Neural progenitor cell (in vitro differentiated cells): Measurements from ENCODE around the gene CHST3. TPM values are rescaled to one million over a fixed set of nuclear protein-coding genes. Genes with fewer than 3 reads are reported as not detected.

Source experiments
- DNase-seq: peaks from one replicate; pipeline ENCODE4 v3.0.0-alpha.2; 2016; ENCODE audit warnings: low spot score
- H2AFZ ChIP-seq: fragments of 200-600 bp; sonication (generic); replicated peaks from 2 replicates; pipeline ENCODE4 v1.6.1; 2016; ENCODE audit warnings: antibody characterized with exemption
- H3F3A ChIP-seq: fragments of 200-600 bp; sonication (generic); 2 replicates; pipeline ENCODE4 v1.6.1; 2016; ENCODE audit warnings: antibody characterized with exemption, low read depth
- H3K27ac ChIP-seq: fragments of 200-600 bp; sonication (generic); 2 replicates; pipeline ENCODE4 v1.5.1; 2016; ENCODE audit warnings: mild to moderate bottlenecking
- H3K27me3 ChIP-seq: fragments of 200-600 bp; sonication (generic); 2 replicates; pipeline ENCODE4 v1.6.1; 2016; ENCODE audit warnings: mild to moderate bottlenecking, moderate library complexity
- H3K36me3 ChIP-seq: fragments of 200-600 bp; sonication (generic); 2 replicates; pipeline ENCODE4 v1.5.1; 2016
- H3K4me1 ChIP-seq: fragments of 200-600 bp; sonication (generic); 2 replicates; pipeline ENCODE4 v1.6.1; 2016; ENCODE audit warnings: mixed run types
- H3K4me2 ChIP-seq: fragments of 200-600 bp; sonication (generic); 2 replicates; pipeline ENCODE4 v1.6.1; 2016
- H3K4me3 ChIP-seq: fragments of 200-600 bp; sonication (generic); 2 replicates; pipeline ENCODE4 v1.5.1; 2016
- H3K79me2 ChIP-seq: fragments of 200-600 bp; sonication (generic); 2 replicates; pipeline ENCODE4 v1.6.1; 2016; ENCODE audit warnings: low read depth
- H3K9ac ChIP-seq: fragments of 200-600 bp; sonication (generic); 2 replicates; pipeline ENCODE4 v1.6.1; 2016
- H3K9me3 ChIP-seq: fragments of 200-600 bp; sonication (generic); 2 replicates; pipeline ENCODE4 v1.5.1; 2016; ENCODE audit warnings: low read depth
- H4K20me1 ChIP-seq: fragments of 200-600 bp; sonication (generic); 2 replicates; pipeline ENCODE4 v1.6.1; 2016; ENCODE audit warnings: low read depth
- H3K27ac Mint-ChIP-seq: 3 replicates; pipeline ENCODE4 v1.8.0; 2021; ENCODE audit warnings: mixed read lengths
- H3K27me3 Mint-ChIP-seq: 2 replicates; pipeline ENCODE4 v1.8.0; 2022; ENCODE audit warnings: low read depth, mild to moderate bottlenecking, inconsistent platforms, moderate library complexity, mixed read lengths; ENCODE audit not compliant: insufficient read depth
- H3K36me3 Mint-ChIP-seq: 3 replicates; pipeline ENCODE4 v1.8.0; 2021; ENCODE audit warnings: mixed read lengths
- H3K4me1 Mint-ChIP-seq: 3 replicates; pipeline ENCODE4 v1.8.0; 2021; ENCODE audit warnings: mixed read lengths
- H3K4me3 Mint-ChIP-seq: 3 replicates; pipeline ENCODE4 v1.8.0; 2021; ENCODE audit warnings: mild to moderate bottlenecking, moderate library complexity, mixed read lengths
- H3K9me3 Mint-ChIP-seq: 3 replicates; pipeline ENCODE4 v1.8.0; 2020; ENCODE audit warnings: mixed read lengths
- CTCF ChIP-seq: fragments of 200-600 bp; sonication (generic); IDR thresholded peaks from 2 replicates; pipeline ENCODE4 v1.5.1; 2017; ENCODE audit warnings: antibody characterized with exemption, mild to moderate bottlenecking
- EZH2 ChIP-seq: fragments of 200-600 bp; sonication (generic); IDR thresholded peaks from 2 replicates; pipeline ENCODE4 v1.6.1; 2017; ENCODE audit warnings: antibody characterized with exemption, mild to moderate bottlenecking, moderate library complexity
- EZH2phosphoT487 ChIP-seq: fragments of 200-600 bp; sonication (generic); IDR thresholded peaks from 2 replicates; pipeline ENCODE4 v1.6.1; 2017; ENCODE audit warnings: antibody characterized with exemption
- total RNA-seq: library from RNA; depleted of rRNA; stranded (reverse); fragments of >200 nt; gene quantifications from 2 replicates; pipeline ENCODE4 v1.2.3, GENCODE V29; 2015; ENCODE audit warnings: low replicate concordance

Gene CHST3
- total RNA-seq, 1 donor from 2014 or later: 9.1 TPM

DNA sequence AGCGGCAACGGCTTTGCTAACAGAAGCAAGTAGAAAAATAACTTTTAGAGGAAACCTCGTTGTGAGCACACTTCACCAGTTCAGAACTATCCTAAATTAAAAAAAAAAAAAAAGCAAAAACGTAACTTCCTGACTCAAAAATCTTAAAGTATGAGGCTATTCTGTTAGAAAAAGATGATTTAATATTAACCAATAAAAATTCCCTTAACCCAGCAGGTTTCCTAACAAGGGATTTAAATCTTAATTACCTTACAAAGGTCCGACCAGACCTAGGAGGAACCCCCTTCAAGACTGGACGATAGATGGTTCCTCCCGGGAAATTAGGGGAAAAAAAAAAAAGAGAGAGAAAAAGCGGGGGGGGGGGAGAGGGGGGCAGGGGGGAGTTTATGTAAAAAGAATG is 22.9 kb upstream of the CHST3 start:
- H3K9ac ChIP-seq: no peak overlapping the region
- H3K4me2 ChIP-seq: no peak overlapping the region
- Mint-ChIP-seq H3K4me1 (peaks cover 10% of the 10 kb centered on the region), H3K4me3 (no peak overlapping the region), H3K9me3 (peaks cover 50% of the 10 kb centered on the region), H3K36me3 (peaks cover 5% of the 10 kb centered on the region), H3K27me3 (peaks cover 18% of the 10 kb centered on the region), H3K27ac (no peak overlapping the region)
- no peak overlapping the region for H3K4me3 ChIP-seq
- H3K4me1 ChIP-seq: no peaks in the 10 kb centered on the region
- H3F3A ChIP-seq: peaks cover 9% of the 10 kb centered on the region
- H4K20me1 ChIP-seq: no peaks in the 10 kb centered on the region
- DNase-seq: no peak
- H3K36me3 ChIP-seq: no peaks in the 10 kb centered on the region
- no peak overlapping the region for H3K27ac ChIP-seq
- TF ChIP-seq CTCF (no peak), EZH2 (no peak), EZH2phosphoT487 (no peak)
- H3K27me3 ChIP-seq: no peaks in the 10 kb centered on the region
- H3K79me2 ChIP-seq: no peaks in the 10 kb centered on the region
- H3K9me3 ChIP-seq: peaks cover 8% of the 10 kb centered on the region
- H2AFZ ChIP-seq: no peak overlapping the region

- Histone ChIP-seq H2AFZ (no peak overlapping the region), H4K20me1 (no peaks in the 10 kb centered on the region), H3K4me2 (no peak overlapping the region), H3K27me3 (no peaks in the 10 kb centered on the region), H3K4me1 (no peaks in the 10 kb centered on the region), H3K9ac (no peak overlapping the region), H3K27ac (no peak overlapping the region), H3K36me3 (no peaks in the 10 kb centered on the region), H3F3A (no peaks in the 10 kb centered on the region), H3K79me2 (no peaks in the 10 kb centered on the region), H3K4me3 (no peak overlapping the region), H3K9me3 (peaks cover 16% of the 10 kb centered on the region)
- Mint-ChIP-seq H3K27me3 (peaks cover 8% of the 10 kb centered on the region), H3K27ac (no peak overlapping the region), H3K36me3 (peaks cover 5% of the 10 kb centered on the region), H3K9me3 (peaks cover 45% of the 10 kb centered on the region), H3K4me1 (no peaks in the 10 kb centered on the region), H3K4me3 (peak overlapping the region; percentile 28)
- TF ChIP-seq CTCF (no peak), EZH2 (no peak), EZH2phosphoT487 (no peak)
- no peak for DNase-seq
Observed at GRCh38 chr10:71945819-71946474, 18.2 kb upstream of the CHST3 start.

GRCh38 chr10:71946700-71947099 is 17.5 kb upstream of the CHST3 start:
- Histone ChIP-seq H3K9me3 (peaks cover 16% of the 10 kb centered on the region), H3K36me3 (no peaks in the 10 kb centered on the region), H3K9ac (no peak overlapping the region), H2AFZ (no peak overlapping the region), H3K4me2 (no peak overlapping the region), H4K20me1 (no peaks in the 10 kb centered on the region), H3K79me2 (no peaks in the 10 kb centered on the region), H3K27ac (no peak overlapping the region), H3K4me3 (no peak overlapping the region), H3F3A (no peaks in the 10 kb centered on the region), H3K4me1 (no peaks in the 10 kb centered on the region), H3K27me3 (no peaks in the 10 kb centered on the region)
- H3K4me1 Mint-ChIP-seq: no peaks in the 10 kb centered on the region
- peaks cover 8% of the 10 kb centered on the region for H3K27me3 Mint-ChIP-seq
- no peak overlapping the region for H3K27ac Mint-ChIP-seq
- peaks cover 45% of the 10 kb centered on the region for H3K9me3 Mint-ChIP-seq
- no peak for DNase-seq
- H3K36me3 Mint-ChIP-seq: peaks cover 5% of the 10 kb centered on the region
- TF ChIP-seq EZH2 (no peak), CTCF (no peak)
- H3K4me3 Mint-ChIP-seq: no peak overlapping the region
